LoVo (cell line): ENCODE measurements around the gene EIF4G3.
"Not testable (repeated sequence)": the region's sequence is repeated elsewhere in the genome, so short reads cannot be mapped to it uniquely, and the experiment has no call there.

Source experiments
- DNase-seq: peaks from one replicate; pipeline ENCODE4 v3.0.0-alpha.2; 2016; ENCODE audit warnings: low spot score

Gene EIF4G3

DNA sequence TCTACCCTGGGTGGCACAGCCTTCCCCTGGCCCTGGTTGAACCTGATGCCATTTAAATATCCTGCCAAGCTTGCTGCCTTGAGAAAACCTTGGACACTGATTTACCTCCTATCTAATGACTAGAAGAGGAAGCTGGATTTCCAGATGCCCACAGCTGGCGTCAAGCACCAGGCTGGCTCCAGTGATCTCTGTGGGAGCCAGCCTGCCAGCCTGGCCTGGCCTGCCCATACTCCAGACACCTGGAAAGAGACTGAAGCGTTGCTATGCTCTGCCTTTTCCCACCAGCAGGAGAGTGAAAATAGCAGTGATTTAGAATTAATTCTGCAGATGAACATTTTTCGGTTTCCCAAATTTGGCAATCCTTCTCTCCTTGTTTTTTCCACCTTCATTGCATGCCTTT is 11.5 kb upstream of the EIF4G3 start:
- no peak for DNase-seq

- DNase-seq = no peak
Observed at GRCh38 chr1:21185221-21185731, 8.6 kb upstream of the EIF4G3 start.

DNA sequence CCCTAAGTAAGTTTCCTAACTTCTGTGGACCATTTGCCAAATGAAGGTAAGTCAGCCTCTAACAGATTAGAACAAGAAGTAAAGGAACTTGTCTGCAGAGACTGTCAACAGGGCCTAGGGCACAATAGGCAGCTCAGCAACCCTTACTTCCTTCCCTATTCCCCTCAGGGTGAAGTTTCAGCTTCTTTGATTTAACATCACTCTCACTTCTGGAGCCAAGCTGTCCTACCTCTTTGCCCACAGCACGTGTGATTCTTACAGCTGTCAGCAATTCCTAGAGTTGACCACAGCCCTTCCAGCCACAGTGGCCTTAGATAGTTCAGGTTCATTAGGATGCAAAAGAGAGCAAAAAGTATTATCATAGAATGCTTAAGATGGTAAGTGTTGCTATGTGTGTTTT is 7.6 kb upstream of the EIF4G3 start:
- no peak for DNase-seq

DNA sequence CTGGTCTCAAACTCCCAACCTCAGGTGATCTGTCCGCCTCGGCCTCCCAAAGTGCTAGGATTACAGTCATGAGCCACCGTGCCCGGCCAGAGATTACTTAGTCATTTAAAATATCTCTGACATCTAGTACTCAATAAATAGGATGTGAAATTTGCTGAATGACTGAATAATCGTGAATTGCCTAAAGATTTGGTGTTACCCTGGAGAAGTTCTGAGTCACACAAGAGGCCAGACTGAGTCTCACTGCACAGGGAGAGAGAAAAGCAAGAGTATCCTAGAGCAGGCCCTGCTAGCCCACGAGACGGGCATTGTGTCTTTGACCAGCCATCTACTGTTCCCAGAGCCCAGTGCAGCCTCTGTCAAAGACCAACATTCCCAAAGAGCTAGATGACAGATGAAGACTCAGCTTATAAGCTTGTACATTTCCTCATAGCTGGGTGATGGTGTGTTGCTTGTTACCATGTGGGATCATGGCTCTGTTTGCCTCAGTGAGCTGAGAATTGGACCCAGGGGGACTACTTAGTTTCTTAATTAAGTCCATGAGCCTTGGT is 5.6 kb upstream of the EIF4G3 start:
- no peak for DNase-seq

DNA sequence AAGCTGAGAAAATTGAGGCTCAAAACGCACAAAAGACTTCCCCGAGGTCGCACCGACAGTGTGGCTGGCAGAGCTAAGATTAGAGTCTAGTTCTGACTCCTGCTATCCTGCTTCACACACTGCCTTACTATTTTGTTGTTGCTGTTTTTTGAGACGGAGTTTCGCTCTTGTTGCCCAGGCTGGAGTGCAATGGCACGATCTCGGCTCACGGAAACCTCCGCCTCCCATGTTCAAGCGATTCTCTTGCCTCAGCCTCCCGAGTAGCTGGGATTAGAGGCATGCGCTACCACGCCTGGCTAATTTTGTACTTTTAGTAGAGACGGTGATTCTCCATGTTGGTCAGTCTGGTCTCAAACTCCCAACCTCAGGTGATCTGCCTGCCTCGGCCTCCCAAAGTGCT is 1.6 kb upstream of the EIF4G3 start:
- not testable (repeated sequence) for DNase-seq

DNA sequence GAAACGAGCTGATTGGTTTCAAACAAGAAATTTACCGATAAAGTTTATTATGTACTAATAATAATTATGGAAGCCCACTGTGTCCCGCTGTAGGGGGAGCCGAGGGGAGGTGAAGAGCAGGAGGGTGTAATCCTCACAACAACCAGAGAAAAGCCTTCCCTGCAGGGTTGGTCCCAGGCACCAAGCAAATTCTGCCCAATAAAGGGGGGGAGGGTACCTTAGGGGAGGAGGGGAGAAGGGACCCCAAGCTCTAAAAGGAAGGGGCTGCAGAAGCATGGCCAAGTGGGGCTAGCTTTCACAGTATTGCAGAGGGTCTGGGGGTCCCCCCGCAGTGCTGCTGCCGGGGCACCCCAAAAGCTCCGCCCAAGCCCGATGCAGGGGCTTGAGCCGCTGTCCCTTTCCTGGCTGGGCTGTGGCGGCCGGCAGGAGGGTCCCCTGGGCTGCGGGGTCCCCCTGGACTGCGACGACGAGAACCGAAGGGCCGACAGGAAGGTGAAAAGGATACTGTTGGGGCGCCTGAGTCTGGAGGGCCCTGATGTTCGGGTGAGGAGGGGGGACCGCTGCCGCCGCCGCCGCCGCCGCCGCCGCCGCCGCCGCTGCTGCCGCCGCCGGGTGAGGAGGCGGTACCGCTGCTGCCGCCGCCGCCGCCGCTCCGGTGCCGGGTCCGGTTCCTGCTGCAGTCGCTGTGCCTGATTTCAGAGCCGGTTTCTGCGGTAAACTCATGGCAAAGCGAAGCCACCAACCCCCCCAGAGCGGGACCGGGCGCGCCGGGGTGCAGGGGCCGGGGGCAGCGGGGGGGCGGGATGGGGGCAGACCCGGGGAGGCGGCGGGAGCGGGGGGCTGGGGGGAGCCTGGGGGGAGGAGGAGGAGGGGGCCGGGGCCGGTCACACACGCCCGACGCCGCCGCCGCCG is 771 bp downstream of the EIF4G3 start:
- DNase-seq = no peak

DNA sequence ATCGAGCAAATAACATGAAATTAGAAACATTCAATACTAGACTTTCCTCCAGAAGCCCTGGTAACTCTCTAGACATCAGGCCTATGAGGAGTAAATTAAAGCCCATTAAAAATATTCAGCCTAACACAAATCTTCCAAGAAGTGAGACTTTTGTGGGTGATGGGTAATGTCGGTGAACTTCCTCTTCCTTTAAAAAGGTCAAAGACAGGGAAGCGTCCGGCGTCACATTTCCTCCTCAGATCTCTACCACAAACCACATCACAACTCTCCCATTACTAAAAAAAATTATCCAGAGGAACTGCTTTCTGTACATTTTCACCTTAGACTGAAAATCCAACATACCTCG is 1.4 kb downstream of the EIF4G3 start:
- DNase-seq = no peak

DNA sequence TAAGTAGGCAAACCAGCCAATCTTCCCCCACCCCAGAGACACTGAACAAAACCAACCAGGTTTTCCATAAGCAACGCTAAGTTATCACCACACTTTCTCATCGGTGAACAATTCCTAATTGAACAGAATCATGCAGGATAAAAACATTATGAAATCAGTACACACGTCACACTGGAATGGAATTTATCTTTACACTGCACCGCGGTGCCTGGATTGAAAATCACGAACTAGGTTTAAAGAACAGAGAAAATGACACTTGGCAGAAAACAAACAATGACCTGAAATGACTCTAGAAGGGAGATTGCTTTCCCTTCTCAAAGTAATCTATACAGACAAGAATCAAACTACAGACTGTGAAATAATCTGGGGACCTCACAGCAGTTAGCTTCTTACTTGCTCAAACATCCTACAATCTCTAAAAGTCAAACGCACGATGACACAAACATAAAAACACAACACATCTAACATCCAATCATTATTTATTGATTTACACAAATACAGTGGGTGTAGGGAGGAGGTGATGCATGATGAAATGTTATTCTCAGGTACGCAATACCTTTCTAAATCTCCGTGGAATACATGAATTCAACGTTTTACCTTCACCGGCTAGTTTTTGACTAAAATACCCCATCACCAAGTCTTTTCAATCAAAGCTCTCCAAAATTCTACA is 1.9 kb downstream of the EIF4G3 start:
- no peak for DNase-seq

GRCh38 chr1:21174230-21174629 is 2.5 kb downstream of the EIF4G3 start:
- no peak for DNase-seq

GRCh38 chr1:21173096-21173495 is 3.6 kb downstream of the EIF4G3 start:
- DNase-seq = not testable (repeated sequence)

DNA sequence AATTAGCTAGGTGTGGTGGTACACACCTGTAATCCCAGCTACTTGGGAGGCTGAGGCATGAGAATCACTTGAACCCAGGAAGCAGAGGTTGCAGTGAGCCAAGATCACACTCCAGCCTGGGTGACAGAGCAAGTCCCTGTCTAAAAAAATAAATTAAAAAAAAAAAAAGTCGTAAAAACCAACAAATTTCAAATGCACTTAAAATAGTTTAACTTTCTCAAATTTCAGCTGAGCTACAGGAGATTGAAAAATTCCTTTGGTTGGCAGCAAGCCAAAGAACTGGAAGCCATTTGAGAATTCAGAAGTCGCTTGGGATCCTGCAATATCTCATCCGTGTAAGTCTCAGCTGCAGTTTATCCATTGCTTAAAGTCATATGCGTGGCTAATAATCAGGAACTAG is 5.9 kb downstream of the EIF4G3 start:
- DNase-seq = not testable (repeated sequence)

DNA sequence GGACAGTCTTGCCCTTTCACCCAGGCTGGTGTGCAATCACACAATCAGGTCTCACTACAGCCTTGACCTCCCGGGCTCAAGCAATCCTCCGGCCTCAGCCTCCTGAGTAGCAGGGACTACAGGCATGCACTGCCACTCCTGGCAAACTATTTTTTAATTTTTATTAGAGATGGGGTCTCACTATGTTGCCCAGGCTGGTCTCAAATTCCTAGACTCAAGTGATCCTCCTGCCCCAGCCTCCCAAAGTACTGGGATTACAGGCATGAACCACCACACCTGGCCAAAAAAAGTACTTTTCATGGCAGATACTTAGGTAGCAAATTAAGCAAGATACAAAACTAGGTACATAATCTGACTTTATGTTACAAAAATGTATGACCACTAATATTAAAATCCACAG is 8.3 kb downstream of the EIF4G3 start:
- DNase-seq = no peak

DNA sequence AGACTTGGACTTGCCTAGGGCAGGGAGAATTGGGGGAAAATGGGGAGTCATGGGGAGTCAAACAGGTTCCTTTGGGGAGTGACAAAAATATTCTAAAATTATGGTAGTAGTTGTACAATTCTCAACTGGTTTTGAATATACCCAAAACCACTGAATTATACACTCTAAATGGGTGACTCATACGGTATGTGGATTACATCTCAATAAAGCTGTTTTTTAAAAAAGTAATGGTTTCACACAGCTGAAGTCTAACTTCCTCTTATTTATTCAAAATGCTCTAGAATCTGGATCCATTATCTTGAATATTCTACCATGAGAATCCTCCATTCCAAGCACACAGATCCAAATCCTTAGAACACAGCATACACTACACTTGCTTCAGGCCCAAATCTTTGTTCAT is 11.1 kb downstream of the EIF4G3 start:
- DNase-seq = no peak

GRCh38 chr1:21165076-21165475 is 11.6 kb downstream of the EIF4G3 start:
- no peak for DNase-seq

GRCh38 chr1:21164266-21164665 is 12.4 kb downstream of the EIF4G3 start:
- no peak for DNase-seq

GRCh38 chr1:21162740-21163464 is 13.8 kb downstream of the EIF4G3 start:
- no peak for DNase-seq

GRCh38 chr1:21161842-21162241 is 14.9 kb downstream of the EIF4G3 start:
- no peak for DNase-seq

DNA sequence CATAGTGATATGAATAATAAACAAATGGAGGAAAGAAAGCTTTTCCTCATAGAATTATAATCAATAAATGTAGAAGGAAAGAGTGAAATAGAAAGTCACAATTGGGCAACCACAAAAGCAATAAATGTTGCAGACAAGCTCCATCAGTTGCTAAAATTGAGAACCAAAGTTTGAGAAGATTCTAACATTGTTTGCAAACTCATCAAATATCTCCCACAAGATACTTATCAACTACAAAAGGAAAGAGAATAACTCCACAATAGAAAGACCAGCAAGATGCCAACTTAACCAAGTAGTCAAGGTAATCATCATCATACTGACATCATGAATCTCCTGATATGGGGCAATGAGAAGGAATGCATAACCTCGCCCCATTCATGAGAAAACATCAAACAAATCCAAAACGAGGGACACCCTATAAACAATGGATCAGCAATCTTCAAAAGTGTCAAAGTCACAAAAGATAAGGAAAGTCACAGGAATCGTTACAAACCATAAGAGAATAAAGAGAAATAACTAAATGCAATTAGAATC is 16.4 kb downstream of the EIF4G3 start:
- DNase-seq = no peak

GRCh38 chr1:21157868-21158267 is 18.8 kb downstream of the EIF4G3 start:
- no peak for DNase-seq

- DNase-seq = no peak
Observed at GRCh38 chr1:21157054-21157453, 19.6 kb downstream of the EIF4G3 start.

GRCh38 chr1:21156019-21156418 is 20.7 kb downstream of the EIF4G3 start:
- DNase-seq = no peak

GRCh38 chr1:21154717-21155116 is 22.0 kb downstream of the EIF4G3 start:
- DNase-seq = no peak
